GM19193 (cell line): ENCODE data around the gene CHRNA7.

Experiments
- POLR2A ChIP-seq: IDR thresholded peaks from 4 replicates; pipeline ENCODE4 v1.6.1; 2011; ENCODE audit not compliant: insufficient read depth, insufficient read length; ENCODE audit errors: extremely low read depth

CHRNA7 gene

DNA sequence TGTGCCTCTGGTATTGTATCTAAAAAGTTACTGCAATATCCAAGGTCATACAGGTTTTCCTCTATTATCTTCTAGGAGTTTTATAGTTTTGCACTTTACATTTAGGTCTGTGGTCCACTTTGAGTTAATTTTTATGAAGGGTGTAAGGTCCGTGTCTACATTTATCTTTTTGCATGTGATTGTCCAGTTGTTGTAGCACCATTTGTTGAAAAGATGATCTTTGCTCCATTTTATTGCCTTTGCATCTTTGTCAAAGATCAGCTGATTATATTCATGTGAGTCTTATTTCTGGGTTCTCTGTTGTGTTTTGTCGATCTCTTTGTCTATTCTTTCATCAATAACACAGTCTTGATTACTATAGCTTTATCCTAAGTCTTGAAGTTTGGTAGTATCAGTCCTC, 6.7 kb downstream of the CHRNA7 start:
- TF ChIP-seq POLR2A = no peak

DNA sequence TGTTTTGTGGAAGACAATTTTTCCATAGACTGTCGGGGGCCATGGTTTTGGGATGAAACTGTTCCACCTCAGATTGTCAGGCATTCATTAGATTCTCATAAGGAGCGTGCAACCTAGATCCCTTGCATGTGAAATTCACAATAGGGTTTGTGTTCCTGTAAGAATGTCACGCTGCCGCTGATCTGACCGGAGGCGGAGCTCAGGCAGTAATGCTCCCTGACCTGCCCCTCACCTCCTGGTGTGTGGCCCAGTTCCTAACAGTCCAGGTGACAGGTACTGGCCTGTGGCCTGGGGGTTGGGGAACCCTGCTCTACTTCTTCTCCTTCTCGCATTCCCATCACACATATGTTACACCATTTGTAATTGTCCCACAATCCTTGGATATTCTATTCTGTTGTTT, 11.0 kb downstream of the CHRNA7 start:
- no peak for TF ChIP-seq POLR2A

DNA sequence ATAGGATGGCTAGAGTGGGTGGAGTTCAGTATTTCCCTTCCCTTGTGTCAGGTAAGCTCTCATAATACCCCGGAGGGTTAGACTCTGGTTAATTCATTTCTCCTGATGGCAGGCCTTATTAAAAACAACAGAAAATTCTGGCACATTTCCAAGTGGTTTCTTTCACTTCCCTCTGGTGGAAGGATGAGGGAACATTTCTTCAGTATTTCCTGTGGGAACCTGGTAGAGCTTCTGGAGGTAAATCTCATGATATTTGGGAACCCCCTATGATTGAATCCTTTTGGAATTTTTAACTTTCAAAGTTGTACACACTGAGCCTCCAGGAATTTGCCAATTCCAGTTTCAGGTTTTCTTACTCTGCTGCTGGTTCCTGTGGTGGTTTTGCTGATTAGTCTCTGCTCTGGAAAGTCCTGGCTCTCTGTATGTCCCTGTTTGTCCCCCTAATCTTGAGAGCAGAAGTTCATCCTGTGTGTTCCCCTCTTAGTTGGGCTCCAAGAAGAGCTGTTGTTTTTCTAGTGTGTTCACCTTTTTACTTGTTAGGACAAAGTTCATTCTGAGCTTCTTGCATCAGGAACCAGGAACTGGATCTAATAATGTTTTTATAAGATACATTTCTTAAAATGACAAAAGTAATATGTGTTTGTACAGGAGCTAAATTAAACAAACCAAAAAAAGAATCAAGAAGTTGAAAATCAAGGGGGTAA, 12.1 kb downstream of the CHRNA7 start:
- no peak for TF ChIP-seq POLR2A

DNA sequence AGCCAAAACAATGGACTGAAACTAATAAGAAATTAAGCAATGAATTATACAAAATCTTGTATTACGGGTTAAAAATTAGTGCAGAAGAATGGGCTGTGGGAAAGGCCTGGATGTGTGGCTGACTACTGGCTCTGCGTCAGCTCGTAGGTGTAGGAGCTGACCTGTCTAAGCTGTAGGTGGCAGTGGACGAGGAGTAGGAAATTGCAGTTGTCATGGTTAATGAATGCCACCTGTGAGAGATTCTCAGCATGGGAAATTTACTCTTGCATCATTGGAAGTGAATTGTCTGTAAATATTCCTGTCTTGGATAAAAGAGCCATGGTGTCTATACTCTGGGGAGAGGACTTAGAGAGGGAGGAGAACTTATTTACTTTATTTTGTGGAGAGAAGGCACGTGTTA, 23.4 kb downstream of the CHRNA7 start:
- TF ChIP-seq POLR2A = no peak

DNA sequence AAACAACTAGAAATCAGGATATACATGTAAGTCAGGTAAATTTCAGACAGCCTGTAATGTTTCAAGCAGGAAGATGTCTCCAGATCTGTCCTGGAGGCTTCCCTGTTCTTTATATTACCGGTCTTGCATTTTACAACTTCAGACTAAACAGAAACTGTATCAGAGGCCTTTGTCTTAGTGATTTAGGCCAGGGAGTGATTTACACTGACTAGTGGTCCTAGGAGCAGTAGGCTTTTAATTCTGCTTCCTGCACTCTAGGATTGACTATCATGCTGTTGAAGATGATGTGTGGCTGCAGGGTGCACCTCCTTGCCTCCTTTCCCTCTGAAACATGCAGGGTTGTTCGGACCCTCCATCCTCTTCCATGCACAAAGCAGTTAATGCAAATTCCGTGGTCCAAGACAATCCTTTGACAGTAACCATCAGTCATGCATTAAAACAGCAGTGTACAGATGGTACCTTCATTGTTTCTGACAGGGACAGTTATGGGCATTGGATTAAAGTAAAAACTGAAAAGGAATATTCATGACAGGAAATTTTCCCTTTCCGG, 27.6 kb downstream of the CHRNA7 start:
- TF ChIP-seq POLR2A = no peak

DNA sequence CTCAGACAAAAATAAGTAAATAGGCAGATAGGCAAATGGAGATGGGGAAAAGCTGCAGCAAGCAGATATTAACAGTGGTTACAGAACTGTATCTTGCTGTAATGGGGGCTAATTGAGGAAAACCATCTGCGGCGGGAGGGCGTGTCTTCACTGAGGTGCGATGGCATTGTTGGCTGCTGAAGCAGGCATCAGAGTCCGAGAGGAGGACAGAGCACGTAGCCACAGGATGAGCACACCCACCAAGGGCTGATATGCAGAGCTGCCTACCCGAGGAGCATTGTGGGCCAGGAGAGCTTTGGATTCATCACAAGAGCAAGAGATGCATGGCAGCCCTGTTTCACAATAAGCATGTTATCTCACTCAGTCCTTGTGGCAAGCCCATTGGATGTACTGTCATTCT, 30.4 kb downstream of the CHRNA7 start:
- TF ChIP-seq POLR2A = no peak

DNA sequence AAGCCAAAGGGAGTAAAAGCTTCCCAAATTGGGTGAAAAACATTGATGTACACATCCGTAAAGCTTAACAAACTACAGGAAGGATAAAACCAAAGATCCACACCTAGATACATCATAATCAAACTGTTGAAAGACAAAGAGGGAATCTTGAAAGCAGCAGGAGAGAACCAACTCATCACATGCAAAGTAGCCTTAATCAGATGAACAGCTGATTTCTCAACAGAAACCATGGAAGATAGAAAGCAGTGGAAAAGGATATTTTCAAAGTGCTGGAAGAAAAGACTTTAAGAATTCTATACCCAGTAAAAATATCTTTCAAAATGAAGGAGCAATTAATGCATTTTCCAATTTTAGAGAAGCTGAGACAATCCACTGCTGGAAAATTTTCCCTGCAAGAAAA, 36.8 kb downstream of the CHRNA7 start:
- no peak for TF ChIP-seq POLR2A

DNA sequence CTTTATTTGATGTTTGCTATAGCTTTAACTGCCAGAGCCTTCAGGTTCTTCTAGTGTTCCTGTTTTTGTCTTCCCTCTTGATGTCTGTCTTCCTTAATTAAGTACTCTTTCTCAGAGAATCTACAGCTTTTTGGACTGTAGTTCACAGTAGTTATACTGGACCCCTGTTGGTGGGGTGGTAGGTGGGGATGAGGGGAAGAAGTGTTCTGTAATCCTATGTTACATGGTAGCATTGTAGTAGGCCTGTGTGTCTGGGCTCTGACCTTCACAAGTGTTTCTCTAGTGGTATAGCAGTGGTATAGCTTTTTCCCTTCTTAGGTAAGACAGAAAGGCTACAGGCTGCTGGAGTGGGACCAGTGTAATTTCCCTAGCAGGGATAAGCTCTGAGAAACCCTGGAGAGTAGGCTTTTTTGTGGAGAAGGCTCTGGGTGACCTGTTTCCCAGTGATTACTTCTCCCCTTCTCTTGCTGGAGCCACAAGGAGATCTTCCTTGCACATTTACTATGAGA, 59.6 kb downstream of the CHRNA7 start:
- TF ChIP-seq POLR2A = no peak

DNA sequence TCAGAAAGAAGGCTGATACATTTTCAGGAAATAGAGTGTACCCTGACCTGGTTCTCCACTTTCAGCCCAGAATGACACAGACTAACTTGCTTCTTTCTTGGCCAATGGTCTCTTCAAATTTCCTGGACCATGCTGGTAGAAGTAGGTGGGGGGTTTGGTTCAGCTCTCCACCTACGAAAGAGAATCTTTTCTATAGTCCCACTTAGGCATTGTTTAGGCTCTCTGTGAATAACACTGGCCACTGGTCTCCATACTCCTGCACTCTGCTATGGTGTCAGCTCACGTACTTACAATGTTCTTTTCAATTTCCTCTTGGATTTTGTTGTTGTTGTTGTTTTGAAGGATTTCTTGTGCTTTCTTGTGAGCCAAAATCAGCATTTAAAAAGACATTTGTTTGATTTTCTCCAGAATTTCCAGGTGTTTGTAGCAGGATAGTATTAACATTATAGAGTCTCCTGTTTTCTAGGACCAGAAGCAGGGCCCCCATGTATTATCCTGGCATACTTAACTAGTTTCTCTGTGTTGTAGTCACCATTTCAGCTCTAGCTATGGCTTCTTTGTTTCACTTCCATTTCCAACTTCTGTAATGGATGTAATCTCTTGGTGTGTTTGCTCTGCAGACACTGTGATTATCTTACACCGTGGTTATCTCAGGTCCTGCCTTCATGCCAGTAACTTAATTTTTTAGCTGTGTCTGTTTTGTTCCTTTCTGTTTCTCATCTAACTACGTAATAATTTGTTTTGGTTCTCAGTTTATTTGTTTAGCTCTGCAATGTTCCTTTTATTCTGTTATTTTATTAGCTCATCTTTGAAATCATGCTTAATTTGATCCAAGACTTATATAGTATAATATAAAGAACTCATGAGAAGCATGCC, 61.4 kb downstream of the CHRNA7 start:
- no peak for TF ChIP-seq POLR2A

DNA sequence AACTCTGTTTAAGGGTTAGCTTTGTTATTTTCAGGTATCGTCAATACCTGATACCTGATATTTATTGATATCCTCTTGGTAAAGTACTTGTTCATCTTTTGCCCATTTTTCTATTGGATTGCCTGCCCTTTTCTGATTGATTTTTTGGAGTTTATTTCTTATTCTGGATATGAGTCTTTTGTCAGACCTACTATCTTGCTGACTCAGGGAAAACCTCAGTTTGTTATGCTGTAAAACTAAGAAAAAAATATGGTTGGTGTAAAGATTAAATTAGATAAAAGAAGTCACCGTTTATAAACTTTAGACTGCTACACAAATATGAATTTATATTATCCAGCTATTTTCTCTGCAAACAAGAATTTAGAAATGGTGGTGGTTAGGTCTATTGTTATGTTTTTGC, 65.9 kb downstream of the CHRNA7 start:
- no peak for TF ChIP-seq POLR2A

DNA sequence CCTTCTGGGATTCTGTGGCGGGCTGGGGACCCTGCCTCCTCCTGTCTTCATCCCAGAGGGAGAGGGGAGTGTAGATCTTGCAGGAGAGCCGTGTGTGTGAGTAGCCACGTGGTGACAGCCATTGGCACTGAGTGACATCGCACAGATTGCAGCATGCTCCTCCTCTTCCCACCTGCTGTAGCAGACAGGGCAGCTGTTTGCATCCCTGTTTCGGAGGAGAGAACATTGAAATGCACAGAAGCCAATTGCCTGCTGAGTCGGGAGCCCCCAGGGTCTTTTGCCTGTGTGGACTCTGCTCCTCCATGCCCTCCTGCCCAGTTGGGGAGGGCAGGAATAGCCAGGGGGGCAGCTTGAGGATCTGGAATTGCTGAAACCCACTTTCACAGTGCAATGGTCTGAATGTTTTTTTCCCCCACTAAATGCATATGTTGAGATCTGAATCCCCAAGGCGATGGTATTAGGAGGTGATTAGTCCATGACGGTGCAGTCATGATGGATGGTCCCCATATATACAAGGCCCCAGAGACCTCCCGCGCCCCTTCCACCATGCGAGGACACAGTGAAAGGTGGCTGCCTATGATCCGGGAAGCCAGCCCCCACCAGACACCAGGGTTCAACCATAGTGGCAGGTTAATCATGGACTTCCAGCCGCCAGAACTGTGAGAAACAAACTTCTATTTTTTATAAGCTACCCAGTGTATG, 66.8 kb downstream of the CHRNA7 start:
- no peak for TF ChIP-seq POLR2A

DNA sequence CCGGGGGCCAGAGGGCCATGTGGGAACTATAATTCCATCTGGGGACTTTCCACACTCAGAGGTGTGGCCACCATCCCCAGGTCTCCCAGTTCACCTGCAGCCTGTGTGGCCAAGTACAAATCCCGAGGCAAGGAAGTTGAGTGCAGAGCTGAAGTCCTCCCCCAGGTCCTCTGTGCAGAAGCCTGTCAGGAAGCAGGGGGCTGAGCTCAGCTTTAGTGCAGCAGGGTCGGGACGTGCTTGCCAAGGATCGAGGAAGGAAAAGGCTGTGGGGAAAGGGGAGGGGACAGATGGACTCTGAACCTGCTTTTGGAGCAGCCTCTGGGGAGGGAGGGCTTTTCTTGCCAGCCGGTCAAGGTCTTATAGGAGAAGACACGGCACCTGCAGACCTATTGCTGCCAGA, 67.7 kb downstream of the CHRNA7 start:
- no peak for TF ChIP-seq POLR2A

DNA sequence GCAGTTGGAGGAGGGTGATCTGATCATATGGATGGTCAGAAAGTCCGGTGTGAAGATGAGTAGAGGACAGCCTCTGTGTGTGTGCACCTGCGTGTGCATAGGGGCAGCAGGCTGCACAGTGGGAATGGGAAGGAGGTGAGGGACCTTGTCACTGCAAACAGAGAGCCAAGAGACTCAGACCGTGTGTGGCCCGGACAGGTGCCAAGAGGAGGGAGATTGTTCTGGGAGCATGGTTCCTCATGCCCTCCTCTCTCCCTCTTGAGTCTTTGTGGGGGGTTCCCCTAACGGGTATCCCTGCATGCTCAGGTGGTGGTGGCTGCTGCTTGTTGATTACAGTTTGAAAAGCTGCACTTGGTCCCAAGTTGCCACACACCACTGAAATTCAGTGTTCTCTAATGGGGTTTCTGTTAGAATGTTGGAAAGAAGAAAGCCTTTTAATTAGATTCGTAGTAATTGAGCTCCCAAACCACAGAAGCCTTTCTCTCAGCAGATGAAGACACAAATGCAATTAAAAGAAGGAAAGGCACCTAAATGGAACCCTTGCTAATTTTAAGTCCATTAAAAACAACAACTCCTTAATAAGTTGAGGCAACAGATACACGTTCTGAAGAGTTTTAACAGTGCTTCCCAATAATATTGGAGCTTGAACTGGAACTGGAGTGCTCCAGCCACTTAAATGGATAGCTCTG, 68.9 kb downstream of the CHRNA7 start:
- TF ChIP-seq POLR2A = no peak

DNA sequence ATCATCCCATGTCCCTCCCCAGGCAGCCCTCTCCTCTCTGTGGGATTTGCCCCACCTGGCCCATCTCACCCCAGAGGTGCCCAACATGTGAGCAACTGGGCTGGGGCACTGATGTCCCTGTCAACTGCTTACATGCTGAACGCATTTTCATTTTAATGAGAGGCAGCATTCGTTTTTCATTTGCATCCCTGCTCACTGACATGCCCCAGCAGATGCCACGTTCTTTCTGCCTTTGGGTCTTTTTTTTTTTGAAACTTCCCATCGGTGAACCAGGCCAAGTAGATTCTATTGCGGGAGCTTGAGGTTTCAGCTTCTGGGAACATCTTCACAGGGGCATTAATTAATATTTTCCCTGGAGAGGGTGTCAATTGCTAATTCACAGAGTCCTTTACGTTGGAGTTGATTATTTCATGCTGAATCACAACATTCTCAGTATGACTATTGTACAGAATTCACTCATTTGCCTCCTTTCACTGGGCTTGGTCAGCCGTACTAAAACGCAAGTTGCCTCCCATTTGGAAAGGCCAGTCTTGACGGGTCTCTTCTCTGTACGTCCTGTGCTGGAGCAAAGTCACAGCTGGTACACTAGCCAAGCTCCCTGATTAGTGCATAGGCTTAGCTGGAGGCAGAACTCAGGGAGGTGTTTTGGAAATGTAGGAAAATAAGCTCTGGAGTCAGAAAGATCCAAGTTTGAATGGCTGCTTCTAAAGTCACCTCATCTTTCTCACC, 69.8 kb downstream of the CHRNA7 start:
- TF ChIP-seq POLR2A = no peak
